ENCODE data around the gene TPI1.
"Not testable (repeated sequence)": the region's sequence is repeated elsewhere in the genome, so short reads cannot be mapped to it uniquely, and the experiment has no call there.

Gene TPI1

GRCh38 chr12:6892683-6893082 lies 25.4 kb downstream of the TPI1 start:
- not testable (repeated sequence) for DNase-seq (ENCODE audit: low read depth, low spot score)

GRCh38 chr12:6894321-6894720 lies 27.0 kb downstream of the TPI1 start:
- DNase-seq (ENCODE audit: low read depth, low spot score) = no peak

- no peak for DNase-seq (ENCODE audit: low read depth, low spot score)
Observed at GRCh38 chr12:6896846-6897435, 29.6 kb downstream of the TPI1 start.

GRCh38 chr12:6899427-6899826 lies 32.1 kb downstream of the TPI1 start:
- no peak for DNase-seq (ENCODE audit: low read depth, low spot score)

- DNase-seq (ENCODE audit: low read depth, low spot score) = no peak
Observed at GRCh38 chr12:6899837-6900519, 32.6 kb downstream of the TPI1 start.

- no peak for DNase-seq (ENCODE audit: low read depth, low spot score)
Observed at GRCh38 chr12:6902448-6902847, 35.1 kb downstream of the TPI1 start.

GRCh38 chr12:6903722-6904121 lies 36.4 kb downstream of the TPI1 start:
- no peak for DNase-seq (ENCODE audit: low read depth, low spot score)

- peak; percentile 100 for DNase-seq (ENCODE audit: low read depth, low spot score)
Observed at GRCh38 chr12:6904280-6905276, 37.2 kb downstream of the TPI1 start, which contains the start of gene LRRC23. LRRC23 (plus strand) TSS chr12:6904822; CDS start chr12:6905634, 812 bp downstream.

- DNase-seq (ENCODE audit: low read depth, low spot score) = no peak
Observed at GRCh38 chr12:6905414-6906040, 38.2 kb downstream of the TPI1 start.

GRCh38 chr12:6908141-6908540 lies 40.8 kb downstream of the TPI1 start:
- DNase-seq (ENCODE audit: low read depth, low spot score) = not testable (repeated sequence)

- DNase-seq (ENCODE audit: low read depth, low spot score) = no peak
Observed at GRCh38 chr12:6909421-6910145, 42.3 kb downstream of the TPI1 start.

GRCh38 chr12:6912164-6912935 lies 45.0 kb downstream of the TPI1 start:
- no peak for DNase-seq (ENCODE audit: low read depth, low spot score)

- no peak for DNase-seq (ENCODE audit: low read depth, low spot score)
Observed at GRCh38 chr12:6914246-6914946, 47.1 kb downstream of the TPI1 start, which contains the start of gene ENO2. ENO2 (plus strand) TSS chr12:6914580; CDS start chr12:6915833, 1,253 bp downstream.

GRCh38 chr12:6914947-6915788 lies 47.8 kb downstream of the TPI1 start:
- peak; percentile 79 for DNase-seq (ENCODE audit: low read depth, low spot score)

- DNase-seq (ENCODE audit: low read depth, low spot score) = no peak
Observed at GRCh38 chr12:6915789-6916285, 48.5 kb downstream of the TPI1 start.

GRCh38 chr12:6916426-6917200 lies 49.3 kb downstream of the TPI1 start:
- no peak for DNase-seq (ENCODE audit: low read depth, low spot score)

GRCh38 chr12:6917491-6918231 lies 50.3 kb downstream of the TPI1 start:
- peak; percentile 39 for DNase-seq (ENCODE audit: low read depth, low spot score)

Data from ELF-1 (cell line).